Measurements from ENCODE around the gene RHBDD1. TPM values are rescaled to one million over a fixed set of nuclear protein-coding genes. Genes with fewer than 3 reads are reported as not detected.

RHBDD1 gene
- total and polyA plus RNA-seq, 12 donors = 4.5 to 57.1 (median 33.7) TPM

DNA sequence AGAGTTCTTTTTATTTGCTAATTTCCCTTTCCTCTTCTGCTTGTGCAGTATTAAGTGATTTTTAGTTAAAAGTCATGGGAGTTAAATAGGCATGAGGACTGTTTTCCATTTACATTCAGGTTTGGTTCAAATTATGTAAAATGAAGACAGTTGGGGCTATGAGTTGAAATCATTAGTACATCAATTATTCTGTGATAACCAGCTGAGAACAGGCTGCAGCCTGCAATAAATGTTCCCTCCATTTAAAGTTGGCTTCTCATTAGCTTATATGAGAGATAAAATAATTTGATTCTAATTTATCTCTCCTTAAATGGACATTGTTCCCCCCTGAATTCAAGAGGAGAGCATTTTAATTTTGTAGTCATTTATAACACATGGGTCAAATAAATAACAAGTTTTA is 48.3 kb downstream of the RHBDD1 start:
- no peak for ATAC-seq
- no peak overlapping the region for H3K4me3 ChIP-seq
- H3K27me3 ChIP-seq = no peaks in the 10 kb centered on the region
- no peak overlapping the region for H3K27ac ChIP-seq
- peaks cover 0 to 23% (median 0%) of the 10 kb centered on the region in 9 donors for H3K36me3 ChIP-seq
- peaks cover 0 to 5% (median 0%) of the 10 kb centered on the region in 11 donors for H3K9me3 ChIP-seq
- intact Hi-C loops (cut with DNase I) = no loop called here
- peaks cover 0 to 4% (median 0%) of the 10 kb centered on the region in 9 donors for H3K4me1 ChIP-seq
- DNase-seq = no peak
- TF ChIP-seq, protein P1, sequence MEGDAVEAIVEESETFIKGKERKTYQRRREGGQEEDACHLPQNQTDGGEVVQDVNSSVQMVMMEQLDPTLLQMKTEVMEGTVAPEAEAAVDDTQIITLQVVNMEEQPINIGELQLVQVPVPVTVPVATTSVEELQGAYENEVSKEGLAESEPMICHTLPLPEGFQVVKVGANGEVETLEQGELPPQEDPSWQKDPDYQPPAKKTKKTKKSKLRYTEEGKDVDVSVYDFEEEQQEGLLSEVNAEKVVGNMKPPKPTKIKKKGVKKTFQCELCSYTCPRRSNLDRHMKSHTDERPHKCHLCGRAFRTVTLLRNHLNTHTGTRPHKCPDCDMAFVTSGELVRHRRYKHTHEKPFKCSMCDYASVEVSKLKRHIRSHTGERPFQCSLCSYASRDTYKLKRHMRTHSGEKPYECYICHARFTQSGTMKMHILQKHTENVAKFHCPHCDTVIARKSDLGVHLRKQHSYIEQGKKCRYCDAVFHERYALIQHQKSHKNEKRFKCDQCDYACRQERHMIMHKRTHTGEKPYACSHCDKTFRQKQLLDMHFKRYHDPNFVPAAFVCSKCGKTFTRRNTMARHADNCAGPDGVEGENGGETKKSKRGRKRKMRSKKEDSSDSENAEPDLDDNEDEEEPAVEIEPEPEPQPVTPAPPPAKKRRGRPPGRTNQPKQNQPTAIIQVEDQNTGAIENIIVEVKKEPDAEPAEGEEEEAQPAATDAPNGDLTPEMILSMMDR (IDR thresholded peaks at IDR 0.05) = no peak

DNA sequence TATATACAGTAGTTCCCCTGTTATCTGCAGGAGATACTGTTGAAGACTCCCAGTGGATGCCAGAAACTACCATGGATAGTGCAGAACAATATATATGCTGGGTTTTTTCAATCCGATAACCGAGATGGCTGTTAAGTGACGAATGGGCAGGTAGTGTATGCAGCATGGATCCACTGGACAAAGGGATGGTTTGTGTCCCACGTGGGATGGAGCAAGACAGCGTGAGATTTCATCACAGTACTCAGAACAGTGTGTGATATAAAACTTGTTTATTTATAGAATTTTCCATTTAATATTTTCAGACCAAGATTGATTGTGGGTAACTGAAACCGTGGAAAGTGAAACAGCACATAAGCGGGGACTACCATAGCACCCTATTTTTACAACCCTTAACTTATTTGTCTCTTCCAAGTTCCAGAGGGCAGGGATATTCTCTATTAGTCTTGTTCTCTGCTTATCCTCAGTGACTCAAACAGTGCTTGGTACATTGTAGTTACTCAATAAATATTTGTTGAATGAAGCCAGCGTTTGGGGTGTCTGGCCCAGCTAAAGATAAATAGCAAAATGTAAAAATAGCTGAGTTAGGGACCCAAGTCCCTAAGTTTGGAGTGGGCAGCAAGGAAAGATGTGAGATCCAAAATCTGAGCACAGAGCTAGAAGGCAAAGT is 50.0 kb downstream of the RHBDD1 start:
- Histone ChIP-seq H3K4me3 (no peak overlapping the region), H3K36me3 (peaks cover 0 to 18% (median 0%) of the 10 kb centered on the region in 9 donors), H3K4me1 (no peaks in the 10 kb centered on the region), H3K9me3 (peaks cover 0 to 5% (median 0%) of the 10 kb centered on the region in 11 donors), H3K27me3 (no peaks in the 10 kb centered on the region), H3K27ac (no peak overlapping the region)
- 88% methylated on average over 8 of the region's 8 CpGs for WGBS, 2 donors
- intact Hi-C loops (cut with DNase I) = no loop called here
- DNase-seq (no peak), ATAC-seq (no peak)
- TF ChIP-seq, protein P1 (IDR thresholded peaks at IDR 0.05) = no peak

DNA sequence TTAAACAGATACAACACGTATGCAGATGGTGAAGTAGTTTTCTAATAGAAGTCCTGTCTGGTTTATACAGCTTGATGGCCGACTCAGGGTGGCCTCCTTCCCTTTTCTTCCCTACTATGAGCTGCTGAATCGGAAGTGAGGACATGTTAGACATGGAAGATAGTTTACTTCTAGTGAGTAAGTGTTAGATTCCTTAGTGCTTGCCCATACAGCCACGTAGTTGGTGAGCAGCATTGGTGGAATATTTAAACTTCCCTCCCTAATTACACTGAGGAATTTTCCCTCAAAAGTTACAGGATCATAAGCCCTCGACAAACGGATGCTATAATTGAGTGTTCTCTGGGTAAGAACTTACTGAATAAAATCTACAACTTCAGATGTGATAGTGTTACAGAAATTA is 52.1 kb downstream of the RHBDD1 start:
- H3K9me3 ChIP-seq = peaks cover 0 to 3% (median 0%) of the 10 kb centered on the region in 11 donors
- no peak overlapping the region for H3K27ac ChIP-seq
- no peaks in the 10 kb centered on the region for H3K27me3 ChIP-seq
- intact Hi-C loops (cut with DNase I) = no loop called here
- ATAC-seq (no peak), DNase-seq (no peak)
- H3K4me3 ChIP-seq = no peak overlapping the region
- TF ChIP-seq, protein P1 (IDR thresholded peaks at IDR 0.05) = no peak
- H3K36me3 ChIP-seq = peaks cover 0 to 11% (median 0%) of the 10 kb centered on the region in 9 donors
- peaks cover 0 to 8% (median 0%) of the 10 kb centered on the region in 9 donors for H3K4me1 ChIP-seq
- WGBS, 2 donors = 78 to 88% methylated on average over 6 of the region's 6 CpGs

DNA sequence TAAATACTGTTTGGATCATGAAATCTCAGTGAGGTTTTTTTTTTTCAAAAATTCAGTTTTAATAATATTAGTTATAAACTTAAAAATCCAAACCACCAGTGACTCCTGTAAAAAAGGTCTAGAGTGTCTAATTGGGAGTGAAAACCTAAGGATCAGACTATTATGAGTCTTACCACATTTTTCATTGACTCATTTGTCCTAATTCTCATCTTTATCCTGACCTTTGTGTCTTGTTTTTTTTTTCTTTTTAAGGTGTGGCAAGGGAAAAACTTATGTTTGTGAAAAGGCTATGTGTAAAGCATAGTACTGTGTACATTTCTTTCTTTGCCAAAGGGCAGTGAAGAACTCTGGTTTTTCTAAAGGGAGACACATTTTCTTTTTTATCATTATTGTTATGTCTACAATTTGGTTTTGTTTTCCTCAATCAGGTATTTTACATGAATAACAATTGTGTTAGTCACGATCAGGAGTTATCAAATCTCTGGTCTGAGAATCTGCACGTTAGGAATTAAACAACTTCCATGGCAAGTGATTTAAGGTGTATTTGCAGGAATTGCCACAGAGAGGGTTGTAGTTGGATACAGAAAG is 52.6 kb downstream of the RHBDD1 start:
- ATAC-seq (no peak), DNase-seq (no peak)
- intact Hi-C loops (cut with DNase I) = no loop called here
- H3K27me3 ChIP-seq = no peaks in the 10 kb centered on the region
- peaks cover 0 to 7% (median 0%) of the 10 kb centered on the region in 9 donors for H3K36me3 ChIP-seq
- H3K27ac ChIP-seq = no peak overlapping the region
- TF ChIP-seq, protein P1 (IDR thresholded peaks at IDR 0.05) = no peak
- no peak overlapping the region for H3K4me3 ChIP-seq
- WGBS, 2 donors = 92 to 93% methylated on average over 2 of the region's 2 CpGs
- H3K9me3 ChIP-seq = peaks cover 0 to 3% (median 0%) of the 10 kb centered on the region in 11 donors
- H3K4me1 ChIP-seq = peaks cover 0 to 8% (median 0%) of the 10 kb centered on the region in 9 donors
